K562 (cell line): ENCODE measurements around the gene PDE9A.

ENCODE experiments used
- BACH1 ChIP-seq: fragments of 200-800 bp; sonication (Bioruptor generic); IDR thresholded peaks from 2 replicates; pipeline ENCODE4 v1.6.1; 2016; ENCODE audit warnings: missing genetic modification characterization, missing compliant biosample characterization
- CEBPB ChIP-seq: fragments of 450-650 bp; IDR thresholded peaks from 2 replicates; pipeline ENCODE4 v1.6.1; 2016; ENCODE audit warnings: missing genetic modification characterization, missing compliant biosample characterization
- CTCF ChIP-seq, 3 experiments: IDR thresholded peaks in 2 of 3; conservative IDR thresholded peaks in 1 of 3; 2 replicates each; pipeline ENCODE4 v1.5.1; 2011 to 2012; ENCODE audit warnings: low read length in 3 of 3, mild to moderate bottlenecking in 3 of 3, control low read depth in 2 of 3, improper control_type of control experiment in 1 of 3, inconsistent platforms in 1 of 3, low read depth in 1 of 3, mixed read lengths in 1 of 3, moderate library complexity in 1 of 3; ENCODE audit not compliant: insufficient read depth in 2 of 3
- HMGXB4 ChIP-seq: sonication (generic); formaldehyde crosslinking; IDR thresholded peaks from 2 replicates; pipeline ENCODE4 v1.8.1; 2023; ENCODE audit warnings: mild to moderate bottlenecking, missing genetic modification reagents
- ILF3 ChIP-seq: fragments of 450-650 bp; IDR thresholded peaks from 2 replicates; pipeline ENCODE4 v1.6.1; 2018; ENCODE audit warnings: antibody characterized with exemption, mild to moderate bottlenecking, moderate library complexity, borderline replicate concordance
- MAFK ChIP-seq: IDR thresholded peaks from 2 replicates; pipeline ENCODE4 v1.6.1; 2011; ENCODE audit warnings: low read length, improper control_type of control experiment
- NCOA2 ChIP-seq, 2 experiments: fragments of 450-650 bp; IDR thresholded peaks; 2 replicates each; pipeline ENCODE4 v1.6.1; 2018; ENCODE audit warnings: mild to moderate bottlenecking in 2 of 2, moderate library complexity in 1 of 2; ENCODE audit not compliant: partially characterized antibody in 2 of 2
- POLR2AphosphoS5 ChIP-seq: IDR thresholded peaks from 2 replicates; pipeline ENCODE4 v1.6.1; 2011; ENCODE audit warnings: mild to moderate bottlenecking, low read depth, low read length, moderate library complexity; ENCODE audit not compliant: control insufficient read depth, insufficient read depth
- PURB ChIP-seq: sonication (generic); formaldehyde crosslinking; IDR thresholded peaks from 2 replicates; pipeline ENCODE4 v1.9.0; 2021; ENCODE audit warnings: low read depth, mild to moderate bottlenecking, missing genetic modification reagents
- RB1 ChIP-seq: fragments of 450-650 bp; IDR thresholded peaks from 2 replicates; pipeline ENCODE4 v1.6.1; 2017; ENCODE audit warnings: low read depth, mild to moderate bottlenecking
- RBFOX2 ChIP-seq: fragments of 200-400 bp; formaldehyde crosslinking; IDR thresholded peaks from 2 replicates; pipeline ENCODE4 v1.6.1; 2017; ENCODE audit warnings: low read depth, mild to moderate bottlenecking, low read length, moderate library complexity

- TF ChIP-seq RB1 (no peak), BACH1 (no peak), MAFK (no peak), PURB (no peak), HMGXB4 (CRISPR knock-in tag) (no peak), CEBPB (no peak), POLR2AphosphoS5 (no peak), NCOA2 (IDR thresholded peaks at IDR 0.05; ENCODE audit: partially characterized antibody in 2 of 2) (no peak), RBFOX2 (no peak), ILF3 (no peak), CTCF (IDR thresholded peaks at IDR 0.05 in 2 of 3, conservative IDR thresholded peaks at IDR 0.05 in 1 of 3; ENCODE audit: insufficient read depth in 2 of 3, low read depth in 1 of 3, low read length in 3 of 3) (no peak)
Observed at GRCh38 chr21:42745511-42746239, 92.3 kb downstream of the PDE9A start.
